C4-2B (cell line): ENCODE data around the gene CACNB2.

Source experiments
- H3K27ac ChIP-seq: fragments of 450-650 bp; 2 replicates; pipeline ENCODE4 v1.5.1; 2017
- CTCF ChIP-seq: fragments of 450-650 bp; conservative IDR thresholded peaks from 2 replicates; pipeline ENCODE4 v1.5.1; 2017; ENCODE audit warnings: mild to moderate bottlenecking
- ZFX ChIP-seq: fragments of 450-650 bp; IDR thresholded peaks from 2 replicates; pipeline ENCODE4 v1.6.1; 2017

CACNB2 gene

GRCh38 chr10:18418541-18419215, 278.5 kb downstream of the CACNB2 start:
- no peak for TF ChIP-seq ZFX
- H3K27ac ChIP-seq = no peak overlapping the region

GRCh38 chr10:18419945-18420344, 279.7 kb downstream of the CACNB2 start:
- no peak overlapping the region for H3K27ac ChIP-seq
- TF ChIP-seq ZFX = no peak
- no peak for TF ChIP-seq CTCF

GRCh38 chr10:18421726-18422293, 281.6 kb downstream of the CACNB2 start:
- no peak overlapping the region for H3K27ac ChIP-seq
- no peak for TF ChIP-seq ZFX
- no peak for TF ChIP-seq CTCF

- no peak overlapping the region for H3K27ac ChIP-seq
- no peak for TF ChIP-seq CTCF
- TF ChIP-seq ZFX = no peak
Observed at GRCh38 chr10:18423058-18423637, 282.9 kb downstream of the CACNB2 start.

- no peak overlapping the region for H3K27ac ChIP-seq
- TF ChIP-seq ZFX = no peak
- TF ChIP-seq CTCF = no peak
Observed at GRCh38 chr10:18424200-18424599, 284.0 kb downstream of the CACNB2 start.

GRCh38 chr10:18429335-18429734, 289.1 kb downstream of the CACNB2 start:
- no peak for TF ChIP-seq CTCF
- no peak for TF ChIP-seq ZFX
- no peak overlapping the region for H3K27ac ChIP-seq

- TF ChIP-seq ZFX (no peak), CTCF (no peak)
- H3K27ac ChIP-seq = no peak overlapping the region
Observed at GRCh38 chr10:18436902-18437301, 296.7 kb downstream of the CACNB2 start.

- no peak for TF ChIP-seq ZFX
- no peak overlapping the region for H3K27ac ChIP-seq
Observed at GRCh38 chr10:18437486-18437885, 297.3 kb downstream of the CACNB2 start.
